ENCODE data around the gene KRTAP9-8.
"Not testable (repeated sequence)": the region's sequence is repeated elsewhere in the genome, so short reads cannot be mapped to it uniquely, and the experiment has no call there.

KRTAP9-8 gene

DNA sequence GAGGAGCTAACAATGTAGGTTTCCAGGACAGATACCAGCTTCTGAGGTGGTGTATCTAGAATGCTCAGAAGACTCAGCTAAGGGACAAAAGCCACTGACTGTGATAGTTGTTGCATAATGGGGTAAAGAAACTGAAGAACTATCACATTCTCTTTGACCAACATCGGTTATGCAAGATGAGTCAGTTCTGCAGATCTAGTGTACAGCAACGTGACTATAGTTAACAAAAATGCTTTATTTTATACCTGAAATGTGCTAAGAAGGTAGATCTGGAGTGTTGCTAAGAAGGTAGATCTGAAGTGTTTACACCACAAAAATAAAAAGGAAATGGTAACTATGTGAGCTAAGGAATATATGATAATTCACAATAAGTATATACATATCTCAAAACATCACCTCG lies 29.9 kb downstream of the KRTAP9-8 start:
- H2AFZ ChIP-seq (ENCODE audit: low read depth, low read length) = no peak overlapping the region
- H3K4me1 ChIP-seq (ENCODE audit: insufficient read depth, low read length) = no peaks in the 10 kb centered on the region
- H3K36me3 ChIP-seq (ENCODE audit: insufficient read depth, low read length) = no peaks in the 10 kb centered on the region
- H3K9me3 ChIP-seq (ENCODE audit: low read length) = no peaks in the 10 kb centered on the region
- no peaks in the 10 kb centered on the region for H3K27me3 ChIP-seq (ENCODE audit: insufficient read depth, low read length)
- H3K4me3 ChIP-seq (ENCODE audit: low read length) = no peak overlapping the region

DNA sequence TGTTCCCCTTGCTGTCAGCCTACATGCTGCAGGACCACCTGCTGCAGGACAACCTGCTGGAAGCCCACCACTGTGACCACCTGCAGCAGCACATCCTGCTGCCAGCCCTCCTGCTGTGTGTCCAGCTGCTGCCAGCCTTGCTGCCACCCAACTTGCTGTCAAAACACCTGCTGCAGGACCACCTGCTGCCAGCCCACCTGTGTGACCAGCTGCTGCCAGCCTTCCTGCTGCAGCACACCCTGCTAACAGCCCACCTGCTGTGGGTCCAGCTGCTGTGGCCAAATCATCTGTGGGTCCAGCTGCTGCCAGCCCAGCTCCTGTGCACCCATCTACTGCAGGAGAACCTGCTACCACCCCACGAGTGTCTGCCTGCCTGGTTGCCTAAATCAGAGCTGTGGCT lies 33.5 kb downstream of the KRTAP9-8 start:
- not testable (repeated sequence) for H3K27me3 ChIP-seq (ENCODE audit: insufficient read depth, low read length); H3K4me3 ChIP-seq (ENCODE audit: low read length); H3K9me3 ChIP-seq (ENCODE audit: low read length); H2AFZ ChIP-seq (ENCODE audit: low read depth, low read length); H3K4me1 ChIP-seq (ENCODE audit: insufficient read depth, low read length); H3K36me3 ChIP-seq (ENCODE audit: insufficient read depth, low read length)

DNA sequence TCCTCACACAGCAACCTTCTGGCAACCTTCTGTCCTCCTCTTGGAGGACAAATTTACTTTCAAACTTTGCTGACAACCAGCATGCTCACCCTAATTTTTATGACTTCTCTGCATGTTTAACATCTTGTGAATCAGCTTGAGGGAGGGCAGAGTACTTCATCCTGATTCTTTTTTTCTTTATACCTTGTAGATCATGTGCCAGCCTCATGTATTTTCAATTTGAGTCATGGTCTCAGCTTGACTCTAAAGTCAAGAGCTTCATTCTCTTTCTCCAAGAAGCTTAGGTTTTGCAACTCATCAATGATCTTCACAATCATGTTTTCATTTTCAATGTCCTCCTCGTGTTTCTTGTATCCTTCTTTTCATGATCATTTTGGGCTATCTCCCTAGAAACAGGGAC lies 34.1 kb downstream of the KRTAP9-8 start:
- Histone ChIP-seq H3K9me3 (ENCODE audit: low read length) (no peaks in the 10 kb centered on the region), H3K27me3 (ENCODE audit: insufficient read depth, low read length) (no peaks in the 10 kb centered on the region), H3K36me3 (ENCODE audit: insufficient read depth, low read length) (no peaks in the 10 kb centered on the region), H2AFZ (ENCODE audit: low read depth, low read length) (no peak overlapping the region), H3K4me3 (ENCODE audit: low read length) (no peak overlapping the region), H3K4me1 (ENCODE audit: insufficient read depth, low read length) (no peaks in the 10 kb centered on the region)

DNA sequence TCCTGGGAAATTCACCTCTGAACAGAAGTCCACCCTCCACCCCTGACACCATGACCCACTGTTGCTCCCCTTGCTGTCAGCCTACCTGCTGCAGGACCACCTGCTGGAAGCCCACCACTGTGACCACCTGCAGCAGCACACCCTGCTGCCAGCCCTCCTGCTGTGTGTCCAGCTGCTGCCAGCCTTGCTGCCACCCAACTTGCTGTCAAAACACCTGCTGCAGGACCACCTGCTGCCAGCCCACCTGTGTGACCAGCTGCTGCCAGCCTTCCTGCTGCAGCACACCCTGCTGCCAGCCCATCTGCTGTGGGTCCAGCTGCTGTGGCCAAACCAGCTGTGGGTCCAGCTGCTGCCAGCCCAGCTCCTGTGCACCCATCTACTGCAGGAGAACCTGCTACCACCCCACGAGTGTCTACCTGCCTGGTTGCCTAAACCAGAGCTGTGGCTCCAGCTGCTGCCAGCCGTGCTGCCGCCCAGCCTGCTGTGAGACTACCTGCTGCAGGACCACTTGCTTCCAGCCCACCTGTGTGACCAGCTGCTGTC lies 37.9 kb downstream of the KRTAP9-8 start, which contains the start of gene KRTAP9-7:
Gene KRTAP9-7, plus strand, starts transcription at position 51 of the 543 bp plus-strand sequence. Its CDS starts 0 bp downstream, at position 51.
- not testable (repeated sequence) for H3K27me3 ChIP-seq (ENCODE audit: insufficient read depth, low read length); H2AFZ ChIP-seq (ENCODE audit: low read depth, low read length); H3K4me3 ChIP-seq (ENCODE audit: low read length); H3K36me3 ChIP-seq (ENCODE audit: insufficient read depth, low read length); H3K4me1 ChIP-seq (ENCODE audit: insufficient read depth, low read length); H3K9me3 ChIP-seq (ENCODE audit: low read length)

DNA sequence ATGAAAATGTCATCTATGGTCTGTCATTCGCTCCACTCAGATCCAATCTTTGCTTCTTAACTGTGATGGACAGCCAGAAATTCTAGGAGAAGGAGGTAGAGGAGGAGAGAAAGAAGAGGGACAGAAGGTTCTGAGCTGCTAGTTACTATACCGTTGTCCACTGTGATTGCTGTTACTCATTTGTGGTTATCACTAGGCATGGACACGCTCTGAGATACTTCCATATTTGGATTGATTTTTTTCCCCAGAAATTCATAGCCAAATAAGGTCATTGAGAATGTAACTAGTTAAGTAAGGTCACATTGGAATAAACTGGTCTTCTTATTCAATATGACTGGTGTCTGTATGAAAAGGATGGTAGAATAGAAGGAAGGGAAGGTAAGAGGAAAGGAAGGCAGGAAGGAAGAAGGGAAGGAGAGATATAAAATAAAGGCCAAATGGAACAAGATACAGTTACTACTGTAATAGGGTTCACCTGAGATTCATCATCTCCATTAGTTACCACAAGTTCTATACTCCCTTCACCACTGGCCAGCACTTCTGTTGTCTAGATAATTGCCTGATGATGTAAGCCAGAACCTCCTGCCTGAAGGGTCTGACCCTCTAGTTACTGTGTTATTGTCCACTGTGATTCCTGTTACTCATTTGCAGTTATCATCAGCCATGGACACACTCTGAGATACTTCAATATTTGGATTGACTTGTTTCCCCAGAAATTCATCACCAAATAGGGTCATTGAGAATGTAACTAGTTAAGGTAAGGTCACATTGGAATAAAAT lies 40.6 kb downstream of the KRTAP9-8 start:
- H3K4me3 ChIP-seq (ENCODE audit: low read length) = no peak overlapping the region
- no peaks in the 10 kb centered on the region for H3K4me1 ChIP-seq (ENCODE audit: insufficient read depth, low read length)
- no peaks in the 10 kb centered on the region for H3K9me3 ChIP-seq (ENCODE audit: low read length)
- H3K27me3 ChIP-seq (ENCODE audit: insufficient read depth, low read length) = no peaks in the 10 kb centered on the region
- H2AFZ ChIP-seq (ENCODE audit: low read depth, low read length) = no peak overlapping the region
- no peaks in the 10 kb centered on the region for H3K36me3 ChIP-seq (ENCODE audit: insufficient read depth, low read length)

DNA sequence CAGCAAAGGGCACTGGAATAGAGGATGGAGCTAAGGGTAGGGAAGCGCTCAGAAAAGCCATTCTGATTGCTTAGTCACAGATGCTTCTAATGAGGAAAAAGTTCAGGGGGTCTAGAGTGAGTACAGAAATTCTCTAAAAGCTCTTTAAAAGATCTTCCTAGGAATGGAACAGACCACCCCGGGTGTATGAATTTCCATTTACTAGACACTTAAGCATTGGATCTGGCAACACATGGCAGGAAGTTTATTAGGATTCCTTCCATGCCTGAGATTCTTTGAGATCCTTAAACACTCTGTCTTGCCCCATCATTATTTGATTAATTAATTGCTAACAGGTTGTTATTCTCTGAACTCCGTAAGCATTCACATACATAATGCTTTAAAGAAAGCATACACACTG lies 46.2 kb downstream of the KRTAP9-8 start:
- Histone ChIP-seq H3K36me3 (ENCODE audit: insufficient read depth, low read length) (no peaks in the 10 kb centered on the region), H3K4me1 (ENCODE audit: insufficient read depth, low read length) (no peaks in the 10 kb centered on the region), H3K27me3 (ENCODE audit: insufficient read depth, low read length) (no peaks in the 10 kb centered on the region), H3K9me3 (ENCODE audit: low read length) (no peaks in the 10 kb centered on the region), H2AFZ (ENCODE audit: low read depth, low read length) (no peak overlapping the region), H3K4me3 (ENCODE audit: low read length) (no peak overlapping the region)

DNA sequence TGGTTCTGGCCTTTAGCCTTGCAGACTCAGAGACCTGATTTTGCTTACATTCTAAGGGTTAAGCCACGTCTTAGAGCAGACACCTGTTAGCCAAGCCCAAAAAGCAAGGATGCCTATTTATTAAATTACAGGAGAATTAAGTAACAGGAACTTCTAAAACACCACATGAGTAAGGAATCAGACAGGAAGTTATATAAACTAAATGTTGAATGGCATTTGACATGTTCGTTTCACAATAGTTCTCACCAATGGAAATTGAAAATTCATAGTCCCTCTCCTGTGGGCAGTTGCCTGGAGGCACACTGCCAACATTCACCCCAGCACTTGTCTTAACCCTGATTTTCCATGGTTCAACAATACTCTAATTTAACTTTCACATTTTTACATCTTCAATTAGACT lies 46.7 kb downstream of the KRTAP9-8 start:
- H3K9me3 ChIP-seq (ENCODE audit: low read length) = no peaks in the 10 kb centered on the region
- no peak overlapping the region for H2AFZ ChIP-seq (ENCODE audit: low read depth, low read length)
- H3K4me1 ChIP-seq (ENCODE audit: insufficient read depth, low read length) = no peaks in the 10 kb centered on the region
- H3K4me3 ChIP-seq (ENCODE audit: low read length) = no peak overlapping the region
- H3K36me3 ChIP-seq (ENCODE audit: insufficient read depth, low read length) = no peaks in the 10 kb centered on the region
- H3K27me3 ChIP-seq (ENCODE audit: insufficient read depth, low read length) = no peaks in the 10 kb centered on the region

DNA sequence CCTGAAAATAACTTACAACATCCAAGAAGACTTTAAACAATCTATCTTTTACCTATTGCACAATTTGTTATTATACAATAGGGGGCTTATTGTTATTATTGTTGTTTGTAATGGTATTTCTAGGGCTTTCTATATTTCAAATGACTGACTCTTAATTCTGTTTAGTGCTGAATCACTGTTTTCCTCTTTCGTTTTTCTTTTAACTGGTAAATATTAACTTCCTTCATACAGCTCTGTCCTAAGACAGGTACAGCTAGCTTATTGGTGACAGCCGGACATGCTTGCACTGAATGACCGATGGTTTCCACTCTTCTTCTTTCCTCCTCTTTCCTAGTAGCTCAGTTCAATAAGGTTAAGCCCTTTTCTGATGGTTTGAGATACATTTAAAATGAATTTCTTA lies 49.3 kb downstream of the KRTAP9-8 start:
- no peaks in the 10 kb centered on the region for H3K27me3 ChIP-seq (ENCODE audit: insufficient read depth, low read length)
- no peaks in the 10 kb centered on the region for H3K36me3 ChIP-seq (ENCODE audit: insufficient read depth, low read length)
- no peak overlapping the region for H2AFZ ChIP-seq (ENCODE audit: low read depth, low read length)
- no peaks in the 10 kb centered on the region for H3K9me3 ChIP-seq (ENCODE audit: low read length)
- H3K4me3 ChIP-seq (ENCODE audit: low read length) = no peak overlapping the region
- no peaks in the 10 kb centered on the region for H3K4me1 ChIP-seq (ENCODE audit: insufficient read depth, low read length)
